Nucleus accumbens (tissue), 56 donors: Measurements from ENCODE around the gene KIF6.

ENCODE experiments used
- DNase-seq, 56 donors: peaks; one replicate each; lab custom pipeline; 2025; lab: John Stamatoyannopoulos, UW

KIF6 gene

DNA sequence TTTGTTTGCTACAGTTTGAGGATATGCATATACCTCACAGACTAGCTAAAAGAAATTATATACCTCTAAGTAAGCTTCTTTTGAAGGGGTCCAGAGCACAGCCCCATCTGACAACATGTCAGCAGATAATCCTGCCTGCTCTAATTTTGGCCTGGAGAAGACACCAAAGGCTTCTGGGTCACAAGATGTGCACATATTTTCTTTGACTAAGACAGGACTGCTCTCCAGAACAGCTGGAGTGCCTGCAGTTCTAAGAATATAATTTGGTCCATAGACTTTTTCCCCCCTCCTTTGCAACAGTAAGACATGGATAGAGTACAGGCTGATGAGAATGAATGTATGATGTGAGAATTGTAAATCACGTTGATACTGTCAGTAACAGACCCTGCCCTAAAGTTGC, 294.8 kb downstream of the KIF6 start:
- no peak for DNase-seq

DNA sequence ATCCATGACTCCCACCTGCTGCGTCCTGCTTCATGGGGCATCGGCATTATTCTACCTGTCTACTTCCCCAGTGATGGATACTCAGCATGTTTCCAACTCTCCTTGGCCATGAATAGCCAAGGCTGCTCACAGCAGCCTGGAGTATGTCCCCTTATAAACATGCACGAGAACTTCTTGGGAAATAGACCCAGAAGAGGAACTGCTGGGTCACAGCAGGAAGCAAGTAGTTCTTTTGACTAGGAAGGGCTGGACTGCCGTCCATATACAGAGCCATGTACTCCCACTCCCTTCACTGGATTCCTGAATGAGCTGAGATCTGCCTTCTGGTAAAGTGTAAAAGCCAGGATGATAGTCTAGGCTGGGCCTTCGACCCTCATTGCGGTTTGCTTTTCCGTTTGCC, 296.4 kb downstream of the KIF6 start:
- no peak for DNase-seq

DNA sequence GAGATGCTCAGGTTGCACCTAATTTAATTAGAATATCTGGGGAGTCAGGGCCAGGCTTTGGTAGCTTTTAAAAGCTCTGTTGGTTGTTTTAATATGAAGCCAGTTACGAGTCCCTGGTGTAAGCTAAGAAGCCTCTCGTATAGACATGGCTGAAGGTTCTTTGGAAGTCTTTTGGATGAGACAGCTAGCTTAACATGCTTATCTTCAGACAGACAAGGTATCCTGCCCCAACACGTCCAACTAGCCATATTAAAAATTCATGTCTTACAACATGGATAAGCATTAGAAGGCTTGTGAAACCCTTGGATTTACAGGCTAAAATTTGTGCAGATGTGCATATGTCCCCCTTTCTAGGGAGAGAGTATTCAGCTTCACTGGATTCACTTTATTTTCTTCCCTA, 297.1 kb downstream of the KIF6 start:
- no peak for DNase-seq

DNA sequence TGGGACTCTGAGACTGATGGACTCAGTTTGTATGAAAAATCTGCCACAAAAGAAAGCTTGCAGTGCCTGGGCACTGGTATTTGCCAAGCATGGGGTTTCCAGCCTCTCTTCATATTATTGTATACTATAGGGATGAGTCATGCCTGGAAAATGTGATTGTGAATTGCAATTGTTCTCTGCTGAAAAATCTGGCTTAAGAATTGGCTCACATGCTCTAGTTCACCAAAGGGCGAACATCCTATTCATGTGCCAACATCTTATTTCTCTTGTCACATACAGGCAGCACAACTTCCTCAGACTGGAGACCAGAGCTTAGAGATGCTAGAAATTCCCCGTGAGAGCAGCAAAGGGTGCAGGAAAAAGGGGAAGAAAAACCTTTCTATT, 299.1 kb downstream of the KIF6 start:
- peak in 2 of 56 donors; percentile 24 to 63 for DNase-seq

DNA sequence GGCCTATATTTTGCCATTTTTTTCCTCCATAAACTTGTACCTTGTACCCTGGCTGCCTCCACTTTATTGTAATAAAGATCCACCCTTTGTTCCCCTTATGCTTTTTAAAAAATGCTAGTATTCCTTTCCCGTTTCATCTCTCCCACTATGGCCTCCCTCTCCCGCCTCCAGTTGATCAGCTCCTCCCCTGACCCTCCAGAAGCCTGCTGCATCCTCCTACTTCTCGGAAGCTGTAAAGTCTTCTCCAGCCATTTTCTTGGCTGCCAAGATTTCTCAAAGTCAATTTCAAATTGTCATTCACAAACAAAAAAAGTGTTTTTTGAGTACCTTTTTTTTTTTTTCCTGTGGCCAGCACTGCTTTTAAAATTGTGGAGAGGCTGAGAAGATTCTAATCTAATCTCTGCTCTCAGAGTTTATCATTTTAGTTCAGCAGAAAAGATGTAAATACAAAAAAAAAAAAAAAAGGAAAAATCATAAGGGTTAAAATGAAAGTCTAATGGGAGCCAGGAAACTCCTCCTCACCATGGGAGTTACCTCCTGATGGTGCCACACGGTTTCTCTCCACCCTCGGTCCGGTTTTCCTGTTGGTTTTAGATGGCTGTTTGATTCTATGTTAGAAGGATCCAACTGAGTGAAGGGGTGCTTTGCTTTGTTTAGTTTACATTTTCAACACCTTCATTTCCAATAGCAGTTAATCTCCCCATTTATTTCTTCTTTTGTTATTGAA, 299.7 kb downstream of the KIF6 start:
- DNase-seq, result no peak

DNA sequence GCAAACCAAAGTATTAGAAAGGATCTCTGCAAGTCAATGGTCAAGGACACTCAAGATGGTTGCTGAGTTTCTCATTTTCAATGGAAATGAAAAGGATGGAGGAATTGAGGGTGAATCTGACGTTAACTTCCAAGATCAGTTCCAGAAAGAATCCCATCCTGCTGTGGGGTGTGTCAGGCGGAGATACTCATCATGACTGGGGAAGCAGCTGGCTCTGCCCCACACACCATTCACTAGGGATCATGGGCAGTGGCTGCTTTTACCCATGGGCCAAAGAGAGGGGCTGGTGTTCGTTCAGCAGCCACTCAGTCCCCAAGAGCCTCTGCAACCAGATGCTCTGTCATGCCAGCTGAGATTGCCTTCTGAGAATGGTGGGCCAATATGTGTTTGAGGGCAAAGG, 300.4 kb downstream of the KIF6 start:
- DNase-seq, result no peak

DNA sequence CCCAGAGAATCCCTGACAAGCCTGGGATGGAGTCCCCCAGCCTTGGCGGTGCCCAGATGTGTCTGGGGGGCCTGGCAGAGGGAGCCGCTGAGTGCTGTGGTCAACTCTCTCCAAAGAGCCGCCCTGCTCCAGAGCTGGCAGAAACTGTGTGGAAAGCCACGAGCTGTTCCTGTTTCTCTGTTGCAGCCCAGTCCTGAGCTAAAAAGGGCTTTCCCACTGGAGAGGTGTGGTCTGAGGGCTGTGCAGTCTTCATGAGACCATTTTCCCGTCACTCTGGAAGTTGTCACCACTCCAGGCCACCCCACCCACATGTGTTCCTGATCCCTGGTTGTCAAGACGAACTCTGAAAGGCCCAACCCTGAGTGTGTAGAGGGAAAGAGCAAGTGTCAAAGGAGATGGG, 303.0 kb downstream of the KIF6 start:
- no peak for DNase-seq

DNA sequence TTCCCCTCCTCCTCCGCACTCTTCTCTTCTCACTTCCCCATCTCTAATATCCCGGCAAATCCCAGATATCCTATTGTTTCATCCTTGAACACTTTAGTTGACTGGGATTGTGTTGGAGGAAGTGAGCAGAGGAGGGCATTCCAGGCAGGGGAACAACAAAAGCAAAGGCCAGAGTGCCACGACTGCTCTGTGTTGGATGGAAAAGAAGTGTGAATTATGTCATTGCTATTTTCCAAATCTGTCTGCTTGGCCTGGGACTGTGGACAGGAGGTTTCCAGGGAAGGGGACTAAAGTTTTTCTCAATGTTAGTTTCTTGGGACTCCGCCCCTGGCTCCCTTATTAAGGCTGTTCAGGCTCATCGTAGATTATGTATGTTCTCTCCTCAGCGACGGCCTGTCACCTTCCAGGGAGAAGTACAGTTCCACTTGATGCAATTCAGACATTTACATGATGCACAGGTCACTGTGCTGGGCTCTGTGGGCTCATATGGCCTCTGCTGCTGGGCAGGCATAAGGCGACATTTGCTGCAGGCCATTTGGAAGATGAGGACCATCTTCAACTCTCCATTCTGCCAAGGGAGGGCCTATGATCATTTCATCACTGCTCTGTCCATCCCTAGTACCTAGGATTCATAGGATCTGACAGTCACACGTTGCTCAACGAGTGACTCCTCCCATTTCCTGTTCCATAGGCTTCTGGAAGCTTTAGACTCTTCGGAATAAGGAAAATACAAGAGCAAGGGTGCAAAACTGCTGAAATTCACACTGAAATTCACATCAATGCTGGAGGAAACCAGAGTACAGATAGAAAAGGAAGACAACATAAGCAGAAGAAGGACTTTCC, 303.6 kb downstream of the KIF6 start:
- DNase-seq, result no peak

DNA sequence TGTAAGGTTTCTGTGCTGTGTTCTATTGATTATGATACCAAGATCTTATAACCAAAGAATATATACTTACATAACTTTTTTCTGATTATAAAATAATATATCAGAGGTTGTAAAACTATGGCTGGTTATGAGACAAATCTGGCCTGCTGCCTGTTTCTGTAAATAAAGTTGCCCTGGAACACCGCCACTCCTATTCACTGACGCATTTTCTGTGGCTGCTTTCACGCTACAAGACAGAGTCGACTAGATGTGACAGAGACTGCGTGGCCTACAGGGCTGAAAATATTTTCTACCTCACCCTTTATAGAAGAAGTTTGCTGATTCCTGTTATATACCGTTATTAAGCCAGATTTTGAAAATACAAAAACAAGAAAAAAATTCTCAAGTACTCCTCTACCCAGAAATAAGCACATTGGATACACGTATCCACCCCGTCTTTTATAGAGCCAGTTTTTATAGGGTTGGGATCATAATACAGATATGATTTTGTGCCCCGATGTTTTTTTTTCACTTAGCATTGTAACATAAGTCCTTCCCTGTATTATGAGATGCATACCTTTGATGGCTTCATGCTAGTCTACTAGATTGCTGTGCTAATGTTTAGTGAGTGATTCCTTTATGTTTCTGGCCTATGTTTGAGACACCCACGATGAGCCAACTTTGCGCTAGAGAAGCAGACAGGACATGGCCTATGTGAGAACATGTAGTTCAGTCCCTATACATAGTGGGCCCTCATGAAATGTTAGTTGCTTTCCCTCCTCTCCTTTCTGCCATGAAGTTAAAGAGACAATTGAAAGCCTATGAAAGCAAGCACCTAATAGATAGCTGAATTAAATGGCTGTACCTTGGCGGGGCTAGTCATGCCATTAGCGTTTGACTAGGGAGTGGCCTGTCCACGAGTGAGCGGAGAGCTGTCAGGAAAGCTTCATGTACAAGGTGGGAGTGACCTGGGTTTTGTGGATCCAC, 304.6 kb downstream of the KIF6 start:
- peak in 2 of 56 donors; percentile 29 to 53 for DNase-seq

DNA sequence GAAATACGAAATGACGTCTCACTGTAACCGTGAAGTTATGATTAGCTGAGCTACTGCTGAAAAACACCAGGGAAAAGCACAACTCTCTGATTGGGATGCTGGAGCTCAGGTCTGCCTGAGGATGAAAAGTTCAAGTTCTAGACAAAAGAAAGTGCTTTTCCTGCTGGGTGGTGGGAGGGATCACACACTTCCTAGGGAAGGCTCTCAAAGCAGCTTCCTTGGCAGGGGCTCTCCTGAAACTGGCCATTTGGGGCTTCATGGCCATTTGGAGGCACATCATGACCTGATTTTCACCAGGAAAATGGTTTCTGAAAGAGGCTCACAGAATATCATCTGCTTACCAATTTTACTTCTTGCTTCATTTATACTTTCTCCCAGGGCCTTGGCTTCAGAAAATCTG, 305.6 kb downstream of the KIF6 start:
- peak in 16 of 56 donors; percentile 12 to 58 (median 40) for DNase-seq

DNA sequence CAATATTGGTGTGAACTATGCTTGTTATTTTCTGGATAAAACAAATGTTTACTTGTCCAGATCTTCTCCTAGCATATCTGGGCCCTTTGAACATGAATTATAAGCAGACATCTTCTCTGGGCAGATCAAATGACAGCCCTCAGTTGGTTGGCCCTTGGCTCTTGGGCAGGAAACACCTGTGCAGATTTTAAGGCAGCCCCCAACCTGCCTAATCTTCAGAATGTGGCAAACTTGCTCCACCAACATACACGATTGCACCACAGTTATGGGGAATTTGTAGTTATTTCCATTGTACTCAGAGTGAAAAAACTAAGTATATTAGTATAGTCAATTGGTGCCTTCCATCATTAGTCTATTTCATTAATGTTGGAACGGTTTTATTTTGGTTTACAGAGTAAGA, 307.8 kb downstream of the KIF6 start:
- no peak for DNase-seq

DNA sequence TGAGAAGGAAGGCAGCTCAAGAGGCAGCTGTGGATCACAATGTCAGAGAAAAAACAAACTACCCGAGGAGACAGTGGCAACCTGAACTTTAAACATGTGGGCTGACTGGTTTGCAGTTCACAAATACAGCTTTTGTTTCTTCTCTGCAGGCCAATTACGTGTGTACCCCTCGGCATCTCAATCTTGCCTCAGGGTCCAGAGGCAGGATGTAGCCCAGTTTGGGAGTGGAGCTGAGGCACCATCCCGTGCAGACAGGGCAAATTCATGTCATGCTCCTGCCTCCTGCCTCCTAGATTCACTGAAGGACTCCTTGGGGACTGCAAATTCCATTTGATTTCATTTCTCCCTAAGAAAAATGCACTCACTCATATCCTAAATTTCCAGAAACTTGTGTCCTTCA, 308.5 kb downstream of the KIF6 start:
- peak in 1 of 56 donors; percentile 13 for DNase-seq

DNA sequence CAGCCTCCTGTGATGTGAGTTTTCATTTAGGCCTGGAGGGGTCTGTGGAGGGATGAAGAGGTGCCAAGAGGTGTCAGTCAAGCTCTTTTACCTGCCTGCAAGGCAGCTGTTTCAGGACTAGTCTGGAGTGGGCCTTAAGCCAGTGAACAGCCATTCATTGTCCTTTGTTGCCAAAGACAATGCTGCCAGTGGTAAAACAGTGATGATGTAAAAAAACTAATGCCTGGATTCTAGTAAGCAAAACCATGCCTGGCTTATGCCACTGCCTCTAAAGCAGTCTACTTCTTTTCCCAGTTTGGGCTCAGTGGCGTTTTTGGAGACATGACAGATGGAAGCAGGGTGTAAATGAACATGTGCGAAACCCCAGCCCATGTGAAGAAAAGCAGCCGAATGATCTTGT, 309.2 kb downstream of the KIF6 start:
- DNase-seq, result no peak

DNA sequence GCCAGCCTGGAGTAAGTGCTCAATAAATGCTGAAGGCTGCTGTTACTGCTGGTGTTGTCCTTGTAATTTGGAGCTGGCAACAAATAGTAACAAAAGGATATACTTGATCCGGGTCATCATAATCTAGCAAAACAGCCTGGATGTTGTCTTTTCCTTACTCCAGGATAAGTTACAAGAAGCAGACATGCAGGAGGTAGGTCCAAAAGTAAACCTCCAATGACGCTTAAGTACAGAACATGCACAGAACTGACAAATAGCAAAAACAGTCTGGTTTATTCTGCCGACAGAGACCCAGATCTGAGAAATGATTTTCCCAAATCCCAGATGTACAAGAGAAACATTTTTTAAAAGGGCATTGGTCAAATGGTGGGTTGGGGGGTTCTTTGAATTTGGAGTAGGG, 309.7 kb downstream of the KIF6 start:
- no peak for DNase-seq

DNA sequence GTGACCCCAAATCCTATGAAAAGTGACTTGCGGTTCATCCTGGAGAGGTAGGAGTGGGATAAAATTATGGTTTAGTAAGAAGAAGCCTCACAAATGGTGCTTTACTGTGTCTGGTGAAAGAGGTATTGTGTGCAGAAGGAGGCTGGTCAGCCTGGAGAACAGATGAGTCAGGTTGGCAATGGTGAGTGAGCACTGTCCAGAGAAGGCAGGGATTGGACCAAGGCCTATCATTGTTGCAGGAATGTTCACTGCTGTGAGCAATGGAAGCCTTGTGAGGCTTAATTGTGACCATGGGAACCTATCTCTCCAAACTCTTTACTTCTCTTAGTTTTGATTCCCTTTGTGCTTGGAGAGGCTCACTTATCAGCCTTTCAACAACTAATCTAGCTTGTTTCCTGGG, 313.7 kb downstream of the KIF6 start:
- DNase-seq, result peak in 7 of 56 donors; percentile 20 to 73 (median 25)

DNA sequence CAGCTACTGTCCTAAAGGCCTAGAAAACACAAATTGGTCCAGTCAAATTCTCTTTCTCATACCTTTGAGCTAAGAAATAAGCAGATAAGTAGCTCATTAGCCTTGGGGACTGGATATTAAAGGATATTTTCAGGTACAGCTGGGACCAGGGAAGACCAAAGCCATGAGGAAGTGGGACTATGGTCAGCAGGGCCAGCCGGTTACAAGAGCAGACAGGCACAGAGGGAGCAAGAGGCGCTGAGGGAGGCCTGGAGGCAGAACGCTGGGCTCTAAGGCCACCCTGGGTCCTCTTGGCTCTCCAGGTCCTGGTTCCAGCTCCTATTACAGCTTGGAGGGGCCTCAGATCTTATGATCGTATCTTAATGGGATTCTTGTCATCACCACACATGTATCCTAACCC, 314.2 kb downstream of the KIF6 start:
- no peak for DNase-seq

DNA sequence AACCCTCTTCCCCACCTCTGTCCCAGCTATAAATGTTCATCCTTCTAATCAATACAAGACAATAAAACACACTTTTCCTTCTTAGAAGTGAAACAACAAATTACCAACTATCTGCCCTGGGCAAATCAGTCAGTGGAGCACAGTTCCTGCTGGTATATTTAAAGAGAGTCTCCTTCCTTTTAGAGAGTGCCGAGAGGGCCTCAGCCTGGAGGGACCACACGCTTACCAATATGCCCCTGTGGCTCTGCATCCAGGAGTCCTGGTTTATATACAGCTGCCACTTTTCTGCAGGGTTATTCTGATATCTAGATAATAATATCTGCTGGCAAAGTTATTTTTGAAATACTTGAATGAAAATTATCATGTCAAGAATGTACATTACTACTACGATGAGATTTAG, 315.3 kb downstream of the KIF6 start:
- DNase-seq, result no peak

DNA sequence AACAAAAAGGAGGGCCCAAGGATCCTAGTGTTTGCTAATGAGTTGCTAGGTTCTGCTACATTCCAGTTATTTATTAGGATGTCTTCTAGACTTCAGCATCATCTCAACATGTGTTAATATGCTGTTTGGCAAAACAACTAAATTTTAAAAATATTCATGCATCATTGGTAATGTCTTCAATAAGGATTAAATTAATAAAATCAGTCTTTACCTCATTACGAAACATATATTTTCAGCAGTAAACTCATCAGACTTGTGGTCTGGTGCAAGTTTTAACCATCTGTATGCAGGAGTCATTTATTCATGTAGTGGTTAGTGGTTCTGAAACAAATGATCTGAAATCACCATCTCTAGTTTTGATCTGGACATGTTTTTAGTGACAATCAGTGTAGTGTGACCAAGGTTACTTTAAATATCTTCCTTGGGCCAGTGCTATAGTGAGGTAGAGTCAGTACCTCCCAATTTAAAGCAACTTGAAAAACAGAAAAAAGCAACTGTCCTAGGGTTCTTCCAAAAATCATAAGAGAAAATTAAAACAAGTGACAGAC, 317.7 kb downstream of the KIF6 start:
- no peak for DNase-seq

DNA sequence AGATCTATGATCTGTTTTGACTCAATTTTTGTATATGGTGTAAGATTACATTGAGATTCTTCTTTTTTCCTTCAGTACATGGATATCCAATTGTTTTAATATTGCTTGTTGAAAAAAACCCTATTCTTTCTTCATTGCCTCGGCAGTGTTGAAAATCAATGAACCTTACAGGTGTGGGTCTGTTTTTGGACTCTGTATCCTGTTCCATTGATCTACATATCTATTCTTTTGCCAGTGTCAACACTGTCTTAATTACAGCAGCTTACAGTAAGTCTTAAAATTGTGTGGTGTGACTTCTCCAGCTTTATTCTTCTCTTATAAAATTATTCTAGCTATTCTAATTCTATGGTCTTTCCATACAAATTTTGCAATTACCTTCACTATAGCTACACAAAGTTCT, 320.9 kb downstream of the KIF6 start:
- no peak for DNase-seq

DNA sequence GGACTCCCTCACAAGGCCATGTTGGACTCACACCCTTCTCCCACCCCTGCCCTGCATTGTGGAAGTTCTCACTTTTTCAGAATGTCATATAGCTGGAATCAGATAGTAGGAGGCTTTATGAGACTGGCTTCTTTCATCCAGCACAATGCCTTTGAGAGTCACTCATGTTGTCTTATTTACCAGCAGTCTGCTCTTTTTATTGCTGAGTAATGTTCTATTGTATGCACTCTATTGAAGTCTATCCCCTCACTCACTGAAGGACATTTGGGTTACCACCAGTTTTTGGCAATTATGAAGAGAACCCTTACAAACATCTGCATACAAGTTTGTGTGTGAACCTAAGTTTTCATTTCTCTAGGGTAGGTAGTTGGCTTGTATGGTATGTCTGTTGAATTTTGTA, 321.9 kb downstream of the KIF6 start:
- no peak for DNase-seq
